Right atrium auricular region (tissue), 2 donors: Measurements from ENCODE around the gene WDR82. TPM values are rescaled to one million over a fixed set of nuclear protein-coding genes. Genes with fewer than 3 reads are reported as not detected.

Experiments
- DNase-seq: peaks from one replicate; pipeline ENCODE4 v3.0.0-alpha.2; 2019; ENCODE audit warnings: low spot score
- H3K27ac ChIP-seq, 2 donors: fragments of 200-600 bp; sonication (generic); 1 replicate in 1 of 2; 2 replicates in 1 of 2; pipeline ENCODE4 v1.5.1; 2016 to 2019
- H3K27me3 ChIP-seq, 2 donors: fragments of 200-600 bp; sonication (generic); one replicate each; pipeline versions ENCODE4 v1.5.1 to v1.6.0; 2017 to 2019
- H3K36me3 ChIP-seq: fragments of 200-600 bp; sonication (generic); one replicate; pipeline ENCODE4 v1.5.1; 2016
- H3K4me1 ChIP-seq, 2 donors: fragments of 200-600 bp; sonication (generic); one replicate each; pipeline versions ENCODE4 v1.5.1 to v1.6.0; 2017 to 2019
- H3K4me3 ChIP-seq, 2 donors: fragments of 200-600 bp; sonication (generic); 1 replicate in 1 of 2; 2 replicates in 1 of 2; pipeline ENCODE4 v1.5.1; 2017 to 2019; ENCODE audit warnings: mild to moderate bottlenecking in 1 of 2, moderate library complexity in 1 of 2
- H3K9me3 ChIP-seq, 2 donors: fragments of 200-600 bp; sonication (generic); one replicate each; pipeline ENCODE4 v1.5.1; 2019
- CTCF ChIP-seq, 2 donors: fragments of 200-600 bp; sonication (generic); IDR thresholded peaks; one replicate each; pipeline ENCODE4 v1.5.1; 2019; ENCODE audit warnings: antibody characterized with exemption in 2 of 2
- total RNA-seq, 2 donors: library from RNA; depleted of rRNA; stranded (reverse); fragments of >200 nt; gene quantifications; one replicate each; pipeline ENCODE4 v1.1.0, GENCODE V29; 2016

The WDR82 gene
- total RNA-seq, 2 donors from 2014 or later: 43.2 to 43.8 TPM

DNA sequence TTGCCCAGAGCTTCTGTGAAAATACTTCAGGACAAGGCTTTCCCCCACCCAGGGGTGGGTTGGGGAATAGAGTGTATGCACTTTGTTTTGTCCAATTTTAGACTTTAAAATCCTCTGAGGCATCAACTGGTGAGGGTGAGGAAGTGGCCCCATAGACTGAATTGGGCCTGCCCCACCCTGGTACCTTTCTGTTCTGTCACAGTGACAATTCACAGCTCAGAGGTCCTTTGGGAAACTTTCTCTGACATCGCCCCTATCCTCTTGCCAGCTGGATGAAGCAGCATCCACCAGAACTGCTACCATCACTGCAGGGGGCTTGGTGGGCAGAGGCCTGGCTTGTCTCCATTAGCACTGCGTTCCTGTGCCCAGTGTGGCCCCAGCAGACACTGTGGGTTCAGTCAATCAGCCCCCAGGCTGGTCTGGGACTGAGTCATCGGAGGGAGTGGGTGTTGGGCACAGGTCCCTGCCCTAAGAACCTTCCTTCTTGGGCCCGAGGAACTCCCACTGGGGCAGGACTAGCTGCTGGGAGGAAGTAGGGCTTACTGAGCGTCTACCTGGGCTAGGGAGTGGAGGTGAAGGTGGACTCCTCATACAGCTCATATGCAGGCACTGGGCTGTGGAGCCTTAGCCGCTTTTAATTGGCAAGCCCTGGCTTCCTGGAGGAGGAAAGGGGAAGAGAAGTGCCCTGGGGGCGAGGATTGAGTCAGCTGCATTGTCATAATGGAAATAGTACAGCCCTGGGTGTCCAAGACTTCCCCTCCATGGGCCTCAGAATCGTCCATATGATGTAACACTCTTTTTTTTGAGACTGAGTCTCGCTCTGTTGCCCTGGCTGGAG, 34.4 kb downstream of the WDR82 start:
- Histone ChIP-seq H3K4me1 (peaks cover 0 to 42% of the 10 kb centered on the region in 2 donors), H3K27ac (peak overlapping the region in 1 of 2 donors; percentile 36), H3K9me3 (no peaks in the 10 kb centered on the region), H3K27me3 (no peaks in the 10 kb centered on the region), H3K4me3 (no peak overlapping the region), H3K36me3 (no peaks in the 10 kb centered on the region)
- TF ChIP-seq CTCF (IDR thresholded peaks at IDR 0.05): no peak
- DNase-seq: no peak

DNA sequence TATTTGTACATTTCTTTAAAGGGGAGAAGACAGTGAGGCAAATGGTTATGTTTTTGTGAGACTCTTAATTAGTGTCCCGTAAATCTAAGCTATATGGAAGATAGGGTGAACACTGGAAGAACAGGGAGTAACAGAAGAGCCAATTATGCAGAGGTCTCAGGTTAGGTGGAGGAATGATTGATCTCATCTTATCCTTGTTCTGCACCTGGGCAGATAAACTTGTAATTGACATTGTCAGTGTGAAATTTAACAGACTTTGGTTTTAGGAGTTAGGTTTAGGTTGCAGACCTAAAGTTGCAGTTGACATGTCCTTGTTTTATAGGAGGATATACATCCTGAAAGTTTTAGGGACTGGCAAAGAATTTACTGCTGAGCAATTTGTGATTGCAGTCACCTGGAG, 36.4 kb downstream of the WDR82 start:
- H3K36me3 ChIP-seq: no peaks in the 10 kb centered on the region
- no peak for TF ChIP-seq CTCF (IDR thresholded peaks at IDR 0.05)
- H3K4me3 ChIP-seq: no peak overlapping the region
- peaks cover 0 to 51% of the 10 kb centered on the region in 2 donors for H3K4me1 ChIP-seq
- DNase-seq: no peak
- H3K27ac ChIP-seq: no peak overlapping the region
- no peaks in the 10 kb centered on the region for H3K27me3 ChIP-seq
- H3K9me3 ChIP-seq: no peaks in the 10 kb centered on the region

GRCh38 chr3:52240886-52241370, 37.5 kb downstream of the WDR82 start:
- Histone ChIP-seq H3K4me3 (no peak overlapping the region), H3K27ac (no peak overlapping the region), H3K4me1 (peaks cover 0 to 54% of the 10 kb centered on the region in 2 donors), H3K9me3 (no peaks in the 10 kb centered on the region), H3K36me3 (no peaks in the 10 kb centered on the region), H3K27me3 (no peaks in the 10 kb centered on the region)
- TF ChIP-seq CTCF (IDR thresholded peaks at IDR 0.05): no peak
- no peak for DNase-seq

GRCh38 chr3:52240059-52240885, 38.2 kb downstream of the WDR82 start:
- Histone ChIP-seq H3K36me3 (no peaks in the 10 kb centered on the region), H3K9me3 (no peaks in the 10 kb centered on the region), H3K27ac (peak overlapping the region; percentile 93 to 95), H3K4me3 (peak overlapping the region in 1 of 2 donors; percentile 85), H3K27me3 (no peaks in the 10 kb centered on the region), H3K4me1 (peaks cover 0 to 59% of the 10 kb centered on the region in 2 donors)
- peak; percentile 82 for DNase-seq
- no peak for TF ChIP-seq CTCF (IDR thresholded peaks at IDR 0.05)

DNA sequence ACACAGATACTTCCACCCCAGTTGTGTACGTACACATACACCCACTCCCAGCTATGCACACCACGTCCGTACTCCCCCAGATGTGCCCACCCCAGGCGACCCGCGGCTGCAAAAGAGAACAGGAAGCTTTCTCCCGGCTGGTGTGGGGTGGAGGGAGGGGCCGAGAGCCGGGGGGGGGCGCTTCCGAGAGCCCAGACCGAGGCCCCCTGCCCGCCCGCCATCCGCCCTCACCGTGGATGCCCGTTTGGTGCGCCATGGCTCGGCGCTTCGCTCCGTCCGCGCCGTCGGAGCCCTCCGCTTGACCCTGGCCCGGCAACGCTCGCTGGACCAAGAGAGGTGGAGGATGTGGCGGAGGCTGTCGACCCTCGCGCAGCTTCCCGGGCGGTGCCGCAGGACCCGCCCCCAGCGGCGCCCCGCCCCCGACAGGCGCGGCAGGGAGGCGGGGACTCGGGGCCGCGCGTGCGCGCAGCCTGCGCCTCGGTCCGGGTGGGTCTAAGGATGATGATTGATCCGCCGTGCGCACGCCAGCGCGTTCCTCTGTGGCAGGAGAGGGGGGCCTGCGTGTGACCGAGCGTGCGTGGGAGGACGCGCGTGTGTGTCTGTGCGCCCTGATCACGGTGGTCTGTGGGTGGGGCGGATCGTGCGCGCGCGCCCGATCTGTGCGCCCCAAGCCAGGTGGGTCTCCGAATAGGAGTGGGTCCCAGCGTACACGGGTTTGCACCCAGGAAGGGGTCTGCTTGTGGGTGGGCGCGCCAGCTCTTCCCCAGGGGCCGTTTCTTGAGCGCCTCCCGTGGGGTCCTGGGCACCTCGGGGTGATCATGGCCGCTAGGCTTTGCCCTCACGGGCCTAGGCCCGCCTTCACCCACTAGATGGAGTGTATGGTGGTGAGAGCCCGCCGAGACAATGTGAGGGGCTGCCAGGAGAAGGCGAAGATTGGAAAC, 39.4 kb downstream of the WDR82 start, which contains the start of gene TWF2:
TSS of gene TWF2 (minus strand) at position 398 of the 941 bp plus-strand sequence. CDS start at position 256, 142 bp downstream.
- no peaks in the 10 kb centered on the region for H3K9me3 ChIP-seq
- no peak for DNase-seq
- H3K27ac ChIP-seq: peak within 1 kb of the TSS; percentile 93 to 95
- peak within 1 kb of the TSS; percentile 78 to 85 for H3K4me3 ChIP-seq
- peaks cover 0 to 59% of the 10 kb centered on the region in 2 donors for H3K4me1 ChIP-seq
- H3K27me3 ChIP-seq: no peaks in the 10 kb centered on the region
- H3K36me3 ChIP-seq: no peaks in the 10 kb centered on the region
- TF ChIP-seq CTCF (IDR thresholded peaks at IDR 0.05): peak; percentile 19 to 61
